Trophoblast cell (in vitro differentiated cells and primary cell): Measurements from ENCODE around the gene NPHP4.

Source experiments
- DNase-seq, 2 donors: peaks; one replicate each; pipeline ENCODE4 v3.0.0-alpha.2; 2016
- H2AFZ ChIP-seq: 2 replicates; pipeline ENCODE4 v1.6.1; 2013; ENCODE audit warnings: low read length, moderate library complexity, mild to moderate bottlenecking; ENCODE audit not compliant: insufficient read depth, poor library complexity
- H2AK5ac ChIP-seq: 2 replicates; pipeline ENCODE4 v1.6.1; 2013; ENCODE audit warnings: mild to moderate bottlenecking, low read length
- H2BK120ac ChIP-seq: 2 replicates; pipeline ENCODE4 v1.6.1; 2013; ENCODE audit warnings: low read length, mild to moderate bottlenecking, moderate library complexity; ENCODE audit not compliant: insufficient read depth, poor library complexity
- H2BK12ac ChIP-seq: 2 replicates; pipeline ENCODE4 v1.6.1; 2013; ENCODE audit warnings: mild to moderate bottlenecking, low read length, moderate library complexity
- H2BK5ac ChIP-seq: 2 replicates; pipeline ENCODE4 v1.6.1; 2013; ENCODE audit warnings: low read length, low read depth, moderate library complexity, mild to moderate bottlenecking; ENCODE audit not compliant: poor library complexity
- H3K14ac ChIP-seq: 2 replicates; pipeline ENCODE4 v1.6.1; 2013; ENCODE audit warnings: mild to moderate bottlenecking, low read length
- H3K18ac ChIP-seq: 2 replicates; pipeline ENCODE4 v1.6.1; 2013; ENCODE audit warnings: mild to moderate bottlenecking, low read length
- H3K23ac ChIP-seq: 2 replicates; pipeline ENCODE4 v1.6.1; 2013; ENCODE audit warnings: low read length
- H3K27ac ChIP-seq: 2 replicates; pipeline ENCODE4 v1.5.1; 2013; ENCODE audit warnings: low read depth, mild to moderate bottlenecking, inconsistent platforms, low read length, moderate library complexity
- H3K27me3 ChIP-seq: 2 replicates; pipeline ENCODE4 v1.6.1; 2013; ENCODE audit warnings: inconsistent platforms, mild to moderate bottlenecking, low read length, moderate library complexity; ENCODE audit not compliant: insufficient read depth
- H3K36me3 ChIP-seq, 2 experiments: 1 replicate in 1 of 2; 2 replicates in 1 of 2; pipeline ENCODE4 v1.6.1; 2013; ENCODE audit warnings: low read length in 2 of 2, mild to moderate bottlenecking in 2 of 2, moderate library complexity in 1 of 2; ENCODE audit not compliant: insufficient read depth in 2 of 2, control insufficient read depth in 1 of 2
- H3K4ac ChIP-seq: 2 replicates; pipeline ENCODE4 v1.6.1; 2013; ENCODE audit warnings: low read depth, mild to moderate bottlenecking, low read length, moderate library complexity
- H3K4me1 ChIP-seq, 2 experiments: 1 replicate in 1 of 2; 2 replicates in 1 of 2; pipeline ENCODE4 v1.6.1; 2013; ENCODE audit warnings: low read length in 2 of 2, mild to moderate bottlenecking in 2 of 2, moderate library complexity in 1 of 2; ENCODE audit not compliant: insufficient read depth in 2 of 2, control insufficient read depth in 1 of 2
- H3K4me2 ChIP-seq: 2 replicates; pipeline ENCODE4 v1.6.1; 2013; ENCODE audit warnings: inconsistent platforms, mild to moderate bottlenecking, low read length, moderate library complexity
- H3K4me3 ChIP-seq: 2 replicates; pipeline ENCODE4 v1.5.1; 2013; ENCODE audit warnings: mild to moderate bottlenecking, low read depth, low read length, inconsistent platforms
- H3K79me1 ChIP-seq: one replicate; pipeline ENCODE4 v1.6.1; 2013; ENCODE audit warnings: low read length
- H3K79me2 ChIP-seq: 2 replicates; pipeline ENCODE4 v1.6.1; 2013; ENCODE audit warnings: low read length, mild to moderate bottlenecking; ENCODE audit not compliant: control insufficient read depth, insufficient read depth, poor library complexity
- H3K9ac ChIP-seq: 2 replicates; pipeline ENCODE4 v1.6.1; 2013; ENCODE audit warnings: mild to moderate bottlenecking, low read length
- H3K9me3 ChIP-seq: 2 replicates; pipeline ENCODE4 v1.6.1; 2013; ENCODE audit warnings: low read depth, mild to moderate bottlenecking, control low read depth, inconsistent platforms, low read length; ENCODE audit not compliant: insufficient read depth
- H4K12ac ChIP-seq: 2 replicates; pipeline ENCODE4 v1.6.1; 2013; ENCODE audit warnings: low read depth, mild to moderate bottlenecking, low read length, moderate library complexity
- H4K8ac ChIP-seq: 2 replicates; pipeline ENCODE4 v1.6.1; 2013; ENCODE audit warnings: low read depth, mild to moderate bottlenecking, low read length, moderate library complexity
- H4K91ac ChIP-seq: one replicate; pipeline ENCODE4 v1.6.1; 2013; ENCODE audit warnings: low read depth, mild to moderate bottlenecking, low read length, moderate library complexity
- WGBS: extraction: QIAGEN DNeasy Blood & Tissue Kit; methylation state at CpG from one replicate; pipeline ENCODE4 v1.1.7; 2013; ENCODE audit warnings: missing lambda C conversion rate; ENCODE audit not compliant: insufficient read length, insufficient coverage; ENCODE audit errors: extremely low coverage; 5-methylcytosine and 5-hydroxymethylcytosine counted together

Gene NPHP4

GRCh38 chr1:5837976-5838653 is 154.1 kb downstream of the NPHP4 start:
- no peak overlapping the region for H4K12ac ChIP-seq
- H3K23ac ChIP-seq = no peak overlapping the region
- H2BK12ac ChIP-seq = no peak overlapping the region
- no peaks in the 10 kb centered on the region for H3K79me2 ChIP-seq
- H3K18ac ChIP-seq = no peak overlapping the region
- no peak overlapping the region for H4K8ac ChIP-seq
- H3K4me2 ChIP-seq = no peak overlapping the region
- DNase-seq = no peak
- H3K9me3 ChIP-seq = no peaks in the 10 kb centered on the region
- no peak overlapping the region for H3K14ac ChIP-seq
- H3K36me3 ChIP-seq = no peaks in the 10 kb centered on the region
- H2AFZ ChIP-seq = no peak overlapping the region
- H2BK5ac ChIP-seq = no peak overlapping the region
- no peak overlapping the region for H3K27ac ChIP-seq
- no peak overlapping the region for H3K9ac ChIP-seq
- WGBS = no CpG with 5 or more reads among the region's 19 CpGs
- no peak overlapping the region for H3K4me3 ChIP-seq
- H2BK120ac ChIP-seq = no peak overlapping the region
- H2AK5ac ChIP-seq = no peak overlapping the region
- H3K4me1 ChIP-seq = no peaks in the 10 kb centered on the region
- no peak overlapping the region for H4K91ac ChIP-seq
- H3K27me3 ChIP-seq = no peaks in the 10 kb centered on the region
- H3K79me1 ChIP-seq = no peaks in the 10 kb centered on the region
- no peak overlapping the region for H3K4ac ChIP-seq

- no peak overlapping the region for H3K18ac ChIP-seq
- no peak overlapping the region for H2AK5ac ChIP-seq
- H2BK120ac ChIP-seq = no peak overlapping the region
- H3K4ac ChIP-seq = no peak overlapping the region
- no peak overlapping the region for H3K4me2 ChIP-seq
- H3K14ac ChIP-seq = no peak overlapping the region
- no peaks in the 10 kb centered on the region for H3K36me3 ChIP-seq
- no peak overlapping the region for H3K4me3 ChIP-seq
- DNase-seq = no peak
- no peak overlapping the region for H2BK5ac ChIP-seq
- H3K9me3 ChIP-seq = no peaks in the 10 kb centered on the region
- no peak overlapping the region for H3K23ac ChIP-seq
- no peak overlapping the region for H3K9ac ChIP-seq
- H4K91ac ChIP-seq = no peak overlapping the region
- no peak overlapping the region for H4K8ac ChIP-seq
- H3K4me1 ChIP-seq = no peaks in the 10 kb centered on the region
- no peaks in the 10 kb centered on the region for H3K79me2 ChIP-seq
- H2AFZ ChIP-seq = no peak overlapping the region
- H2BK12ac ChIP-seq = no peak overlapping the region
- H3K27ac ChIP-seq = no peak overlapping the region
- no peaks in the 10 kb centered on the region for H3K27me3 ChIP-seq
- H3K79me1 ChIP-seq = no peaks in the 10 kb centered on the region
- WGBS = no CpG with 5 or more reads among the region's 17 CpGs
- no peak overlapping the region for H4K12ac ChIP-seq
Measured at GRCh38 chr1:5836776-5837440, 155.3 kb downstream of the NPHP4 start.

GRCh38 chr1:5835179-5835562 is 157.1 kb downstream of the NPHP4 start:
- Histone ChIP-seq H3K18ac (no peak overlapping the region), H3K9ac (no peak overlapping the region), H2AK5ac (no peak overlapping the region)

GRCh38 chr1:5834477-5835178 is 157.6 kb downstream of the NPHP4 start:
- no peak overlapping the region for H2BK120ac ChIP-seq
- no peak overlapping the region for H3K4me2 ChIP-seq
- no peak overlapping the region for H3K14ac ChIP-seq
- no peak overlapping the region for H4K91ac ChIP-seq
- H2AK5ac ChIP-seq = no peak overlapping the region
- no peak for DNase-seq
- H3K4ac ChIP-seq = no peak overlapping the region
- H3K9me3 ChIP-seq = no peaks in the 10 kb centered on the region
- WGBS = no CpG with 5 or more reads among the region's 32 CpGs
- H2BK5ac ChIP-seq = no peak overlapping the region
- H3K79me2 ChIP-seq = no peaks in the 10 kb centered on the region
- H3K23ac ChIP-seq = no peak overlapping the region
- H3K4me1 ChIP-seq = no peaks in the 10 kb centered on the region
- H3K9ac ChIP-seq = no peak overlapping the region
- no peak overlapping the region for H3K18ac ChIP-seq
- H2BK12ac ChIP-seq = no peak overlapping the region
- no peak overlapping the region for H4K12ac ChIP-seq
- no peak overlapping the region for H3K27ac ChIP-seq
- H3K79me1 ChIP-seq = no peaks in the 10 kb centered on the region
- H3K27me3 ChIP-seq = no peaks in the 10 kb centered on the region
- no peaks in the 10 kb centered on the region for H3K36me3 ChIP-seq
- no peak overlapping the region for H2AFZ ChIP-seq
- no peak overlapping the region for H3K4me3 ChIP-seq
- no peak overlapping the region for H4K8ac ChIP-seq

More at GRCh38 chr1:5835179-5835562, 157.1 kb downstream of the NPHP4 start:
- H3K4me1 ChIP-seq = no peaks in the 10 kb centered on the region
- H3K79me1 ChIP-seq = no peaks in the 10 kb centered on the region
- no CpG with 5 or more reads among the region's 8 CpGs for WGBS
- H3K27me3 ChIP-seq = no peaks in the 10 kb centered on the region
- H3K27ac ChIP-seq = no peak overlapping the region
- H3K9me3 ChIP-seq = no peaks in the 10 kb centered on the region
- no peak overlapping the region for H4K8ac ChIP-seq
- H3K23ac ChIP-seq = no peak overlapping the region
- H2BK5ac ChIP-seq = no peak overlapping the region
- H3K4ac ChIP-seq = no peak overlapping the region
- no peak overlapping the region for H3K14ac ChIP-seq
- no peak overlapping the region for H4K91ac ChIP-seq
- no peak overlapping the region for H2BK120ac ChIP-seq
- DNase-seq = no peak
- no peak overlapping the region for H3K4me3 ChIP-seq
- no peak overlapping the region for H3K4me2 ChIP-seq
- no peak overlapping the region for H2BK12ac ChIP-seq
- no peaks in the 10 kb centered on the region for H3K79me2 ChIP-seq
- no peaks in the 10 kb centered on the region for H3K36me3 ChIP-seq
- H2AFZ ChIP-seq = no peak overlapping the region
- H4K12ac ChIP-seq = no peak overlapping the region
